Gastrocnemius medialis (tissue), 4 donors: ENCODE data around the gene IQSEC2.

Experiments
- POLR2A ChIP-seq, 2 donors: fragments of 450-650 bp; IDR thresholded peaks; one replicate each; pipeline ENCODE4 v1.6.1; 2017; ENCODE audit warnings: antibody characterized with exemption in 2 of 2, mild to moderate bottlenecking in 2 of 2, moderate library complexity in 2 of 2
- TF ChIP-seq, protein P1 (sequence below), 5 experiments: fragments of 450-650 bp in 3 of 5; fragments of 200-600 bp in 2 of 5; sonication (generic) in 2 of 5; IDR thresholded peaks in 4 of 5; conservative IDR thresholded peaks in 1 of 5; 1 replicate in 4 of 5; 2 replicates in 1 of 5; pipeline ENCODE4 v1.5.1; 2016 to 2019; ENCODE audit warnings: antibody characterized with exemption in 5 of 5, mild to moderate bottlenecking in 3 of 5, moderate library complexity in 3 of 5

DNA sequence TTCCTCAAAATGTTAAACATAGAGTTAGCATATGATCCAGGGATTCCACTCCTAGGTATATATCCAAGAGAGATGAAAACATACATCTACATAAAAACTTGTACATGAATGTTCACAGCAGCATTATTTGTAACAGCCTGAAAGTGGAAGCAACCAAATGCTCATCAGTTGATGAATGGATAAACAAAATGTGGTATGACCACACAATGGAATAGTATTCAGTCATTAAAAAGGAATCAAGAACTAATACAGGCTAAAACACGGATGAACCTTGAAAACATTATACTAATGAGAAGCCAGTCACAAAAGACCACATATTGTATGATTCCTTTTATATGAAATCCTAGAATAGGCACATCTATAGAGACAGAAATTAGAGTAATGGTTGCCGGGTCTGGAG lies 42.7 kb upstream of the IQSEC2 start:
- no peak for TF ChIP-seq POLR2A (IDR thresholded peaks at IDR 0.05)
- TF ChIP-seq, protein P1, sequence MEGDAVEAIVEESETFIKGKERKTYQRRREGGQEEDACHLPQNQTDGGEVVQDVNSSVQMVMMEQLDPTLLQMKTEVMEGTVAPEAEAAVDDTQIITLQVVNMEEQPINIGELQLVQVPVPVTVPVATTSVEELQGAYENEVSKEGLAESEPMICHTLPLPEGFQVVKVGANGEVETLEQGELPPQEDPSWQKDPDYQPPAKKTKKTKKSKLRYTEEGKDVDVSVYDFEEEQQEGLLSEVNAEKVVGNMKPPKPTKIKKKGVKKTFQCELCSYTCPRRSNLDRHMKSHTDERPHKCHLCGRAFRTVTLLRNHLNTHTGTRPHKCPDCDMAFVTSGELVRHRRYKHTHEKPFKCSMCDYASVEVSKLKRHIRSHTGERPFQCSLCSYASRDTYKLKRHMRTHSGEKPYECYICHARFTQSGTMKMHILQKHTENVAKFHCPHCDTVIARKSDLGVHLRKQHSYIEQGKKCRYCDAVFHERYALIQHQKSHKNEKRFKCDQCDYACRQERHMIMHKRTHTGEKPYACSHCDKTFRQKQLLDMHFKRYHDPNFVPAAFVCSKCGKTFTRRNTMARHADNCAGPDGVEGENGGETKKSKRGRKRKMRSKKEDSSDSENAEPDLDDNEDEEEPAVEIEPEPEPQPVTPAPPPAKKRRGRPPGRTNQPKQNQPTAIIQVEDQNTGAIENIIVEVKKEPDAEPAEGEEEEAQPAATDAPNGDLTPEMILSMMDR (IDR thresholded peaks at IDR 0.05 in 4 of 5, conservative IDR thresholded peaks at IDR 0.05 in 1 of 5), result no peak
